Measurements from ENCODE around the gene CPNE5. TPM values are rescaled to one million over a fixed set of nuclear protein-coding genes. Genes with fewer than 3 reads are reported as not detected.

The CPNE5 gene
- total RNA-seq, 2 experiments from 2014 or later: 0.19 to 0.28 TPM

- Histone ChIP-seq H3K27me3 (ENCODE audit: control insufficient read depth in 1 of 2, insufficient read depth in 2 of 2, low read length in 2 of 2) (no peaks in the 10 kb centered on the region), H3K9me3 (ENCODE audit: control insufficient read depth in 1 of 2, insufficient read depth in 1 of 2, low read length in 2 of 2) (peaks cover 12 to 13% of the 10 kb centered on the region in 2 experiments), H3K36me3 (ENCODE audit: insufficient read depth, low read length) (peaks cover 5% of the 10 kb centered on the region), H3K4me1 (ENCODE audit: insufficient read depth, low read length) (peaks cover 5% of the 10 kb centered on the region), H3K27ac (ENCODE audit: low read depth in 1 of 2, low read length in 2 of 2) (no peak overlapping the region), H3K4me3 (ENCODE audit: low read length) (no peak overlapping the region)
- no peak for DNase-seq
- TF ChIP-seq CTCF (IDR thresholded peaks at IDR 0.05): no peak
- Mint-ChIP-seq H3K4me1 (ENCODE audit: low read depth) (no peaks in the 10 kb centered on the region), H3K36me3 (ENCODE audit: low read depth) (peaks cover 11% of the 10 kb centered on the region), H3K27ac (no peak overlapping the region), H3K4me3 (no peak overlapping the region), H3K9me3 (peaks cover 5% of the 10 kb centered on the region), H3K27me3 (no peaks in the 10 kb centered on the region)
- no peak for ATAC-seq (ENCODE audit: poor library complexity)
- CTCF ChIA-PET: no interaction called here
- POLR2A ChIA-PET: no interaction called here
- intact Hi-C loops (cut with DNase I, micrococcal nuclease): no loop called here
Observed at GRCh38 chr6:36847991-36848390, 8.7 kb upstream of the CPNE5 start.

- ChIA-PET POLR2A (no interaction called here), CTCF (no interaction called here)
- Mint-ChIP-seq H3K9me3 (peaks cover 5% of the 10 kb centered on the region), H3K36me3 (ENCODE audit: low read depth) (peaks cover 9% of the 10 kb centered on the region), H3K27me3 (no peaks in the 10 kb centered on the region), H3K4me1 (ENCODE audit: low read depth) (no peaks in the 10 kb centered on the region), H3K27ac (no peak overlapping the region), H3K4me3 (no peak overlapping the region)
- no peak for ATAC-seq (ENCODE audit: poor library complexity)
- Histone ChIP-seq H3K4me1 (ENCODE audit: insufficient read depth, low read length) (peaks cover 5% of the 10 kb centered on the region), H3K9me3 (ENCODE audit: control insufficient read depth in 1 of 2, insufficient read depth in 1 of 2, low read length in 2 of 2) (peaks cover 12 to 13% of the 10 kb centered on the region in 2 experiments), H3K36me3 (ENCODE audit: insufficient read depth, low read length) (no peaks in the 10 kb centered on the region), H3K27me3 (ENCODE audit: control insufficient read depth in 1 of 2, insufficient read depth in 2 of 2, low read length in 2 of 2) (no peaks in the 10 kb centered on the region), H3K4me3 (ENCODE audit: low read length) (no peak overlapping the region), H3K27ac (ENCODE audit: low read depth in 1 of 2, low read length in 2 of 2) (no peak overlapping the region)
- no peak for DNase-seq
- TF ChIP-seq CTCF (IDR thresholded peaks at IDR 0.05): no peak
- intact Hi-C loops (cut with DNase I, micrococcal nuclease): no loop called here
Observed at GRCh38 chr6:36847152-36847551, 7.9 kb upstream of the CPNE5 start.

GRCh38 chr6:36845233-36845632, 6.0 kb upstream of the CPNE5 start:
- Histone ChIP-seq H3K9me3 (ENCODE audit: control insufficient read depth in 1 of 2, insufficient read depth in 1 of 2, low read length in 2 of 2) (peaks cover 3 to 13% of the 10 kb centered on the region in 2 experiments), H3K27ac (ENCODE audit: low read depth in 1 of 2, low read length in 2 of 2) (no peak overlapping the region), H3K4me1 (ENCODE audit: insufficient read depth, low read length) (peaks cover 13% of the 10 kb centered on the region), H3K4me3 (ENCODE audit: low read length) (no peak overlapping the region), H3K27me3 (ENCODE audit: control insufficient read depth in 1 of 2, insufficient read depth in 2 of 2, low read length in 2 of 2) (peaks cover 9 to 11% of the 10 kb centered on the region in 2 experiments), H3K36me3 (ENCODE audit: insufficient read depth, low read length) (no peaks in the 10 kb centered on the region)
- no peak for DNase-seq
- Mint-ChIP-seq H3K36me3 (ENCODE audit: low read depth) (no peaks in the 10 kb centered on the region), H3K27me3 (peaks cover 9% of the 10 kb centered on the region), H3K9me3 (peaks cover 3% of the 10 kb centered on the region), H3K4me3 (no peak overlapping the region), H3K27ac (no peak overlapping the region), H3K4me1 (ENCODE audit: low read depth) (peaks cover 8% of the 10 kb centered on the region)
- ChIA-PET CTCF (no interaction called here), POLR2A (no interaction called here)
- intact Hi-C loops (cut with DNase I, micrococcal nuclease): no loop called here
- ATAC-seq (ENCODE audit: poor library complexity): no peak
- TF ChIP-seq CTCF (IDR thresholded peaks at IDR 0.05): no peak
